Endothelial cell of umbilical vein (primary cell): Measurements from ENCODE around the gene DAZAP2. TPM values are rescaled to one million over a fixed set of nuclear protein-coding genes. Genes with fewer than 3 reads are reported as not detected.

Source experiments
- BruUV-seq: library from RNA; stranded (reverse); fragments of 400-500 nt; replicated peaks from 2 replicates; lab custom pipeline; 2021; lab: Mats Ljungman, UMichigan
- CTCF ChIA-PET: fragments of 300-600, 350-600 bp; sonication (Branson Sonifier 250); formaldehyde crosslinking; loops from one replicate; lab custom pipeline; 2021; ENCODE audit warnings: antibody characterized with exemption, inconsistent platforms; lab: Charles Lee
- POLR2A ChIA-PET: fragments of 300-600, 350-600 bp; sonication (Branson Sonifier 250); formaldehyde crosslinking; loops from one replicate; lab custom pipeline; 2021; ENCODE audit warnings: antibody characterized with exemption, inconsistent platforms; lab: Charles Lee
- DNase-seq: peaks from one replicate; pipeline ENCODE4 v3.0.0-alpha.2; 2011; ENCODE audit warnings: low read depth, low spot score
- FAIRE-seq: peaks from 2 replicates; lab custom pipeline; 2011; peaks lifted over from hg19 to GRCh38; lab: Jason Lieb, UNC
- H2AFZ ChIP-seq: 2 replicates; pipeline ENCODE4 v1.6.0; 2012; ENCODE audit warnings: low read depth, low read length, control low read depth, inconsistent platforms
- H3K27ac ChIP-seq: 2 replicates; pipeline ENCODE4 v1.5.1; 2011; ENCODE audit warnings: low read depth, mild to moderate bottlenecking, control low read depth, low read length, moderate library complexity; ENCODE audit not compliant: insufficient read depth
- H3K27me3 ChIP-seq, 2 experiments: 2 replicates each; pipeline versions ENCODE4 v1.6.0 to v1.6.1; 2011; ENCODE audit warnings: low read length in 2 of 2, mixed read lengths in 1 of 2; ENCODE audit not compliant: control insufficient read depth in 2 of 2, insufficient read depth in 2 of 2
- H3K36me3 ChIP-seq, 2 experiments: 2 replicates in 1 of 2; 3 replicates in 1 of 2; pipeline ENCODE4 v1.5.1; 2011; ENCODE audit warnings: low read length in 2 of 2, mild to moderate bottlenecking in 1 of 2, moderate library complexity in 1 of 2; ENCODE audit not compliant: control insufficient read depth in 2 of 2, insufficient read depth in 2 of 2; ENCODE audit errors: extremely low read depth in 1 of 2
- H3K4me1 ChIP-seq: 3 replicates; pipeline ENCODE4 v1.5.1; 2011; ENCODE audit warnings: mild to moderate bottlenecking, low read length; ENCODE audit not compliant: control insufficient read depth, insufficient read depth; ENCODE audit errors: extremely low read depth
- H3K4me2 ChIP-seq: 2 replicates; pipeline ENCODE4 v1.6.1; 2011; ENCODE audit warnings: low read length, control low read depth, mixed read lengths; ENCODE audit not compliant: insufficient read depth
- H3K4me3 ChIP-seq, 3 experiments: fragments of 200-600 bp in 1 of 3; sonication (generic), shearing (Covaris generic) in 1 of 3; replicated peaks in 1 of 3; 2 replicates each; pipeline ENCODE4 v1.5.1; 2011 to 2016; ENCODE audit warnings: control low read depth in 3 of 3, low read length in 3 of 3, mild to moderate bottlenecking in 2 of 3, inconsistent platforms in 1 of 3, low read depth in 1 of 3, moderate library complexity in 1 of 3; ENCODE audit not compliant: insufficient read depth in 1 of 3
- H3K79me2 ChIP-seq: 2 replicates; pipeline ENCODE4 v1.6.0; 2012; ENCODE audit warnings: low read length, inconsistent platforms; ENCODE audit not compliant: control insufficient read depth, insufficient read depth
- H3K9ac ChIP-seq: replicated peaks from 2 replicates; pipeline ENCODE3; 2011; ENCODE audit warnings: low read length, control low read depth; ENCODE audit not compliant: insufficient read depth; ENCODE audit errors: extremely low read depth
- H3K9me1 ChIP-seq: replicated peaks from 3 replicates; pipeline ENCODE4 v1.6.0; 2011; ENCODE audit warnings: mild to moderate bottlenecking, low read length; ENCODE audit not compliant: control insufficient read depth, insufficient read depth; ENCODE audit errors: extremely low read depth
- H3K9me3 ChIP-seq: replicated peaks from 2 replicates; pipeline ENCODE4 v1.5.1; 2012; ENCODE audit warnings: low read length, inconsistent platforms; ENCODE audit not compliant: control insufficient read depth, insufficient read depth
- H4K20me1 ChIP-seq: replicated peaks from 2 replicates; pipeline ENCODE3; 2011; ENCODE audit warnings: mild to moderate bottlenecking, low read length; ENCODE audit not compliant: control insufficient read depth, insufficient read depth; ENCODE audit errors: extremely low read depth
- EZH2 ChIP-seq: IDR thresholded peaks from 2 replicates; pipeline ENCODE4 v1.6.1; 2012; ENCODE audit warnings: borderline replicate concordance, low read depth, mild to moderate bottlenecking, moderate library complexity, low read length, inconsistent platforms; ENCODE audit not compliant: severe bottlenecking
- FOS ChIP-seq: IDR thresholded peaks from 2 replicates; pipeline ENCODE4 v1.6.1; 2011; ENCODE audit warnings: mild to moderate bottlenecking, low read length, moderate library complexity, borderline replicate concordance; ENCODE audit not compliant: insufficient read depth
- GATA2 ChIP-seq: IDR thresholded peaks from 2 replicates; pipeline ENCODE4 v1.7.0; 2011; ENCODE audit warnings: low read depth, mild to moderate bottlenecking, moderate library complexity, mixed read lengths, low read length; ENCODE audit not compliant: insufficient read length, insufficient read depth
- JUN ChIP-seq: IDR thresholded peaks from 2 replicates; pipeline ENCODE4 v1.6.1; 2011; ENCODE audit warnings: borderline replicate concordance, low read depth; ENCODE audit not compliant: insufficient read length, insufficient read depth
- MYC ChIP-seq: IDR thresholded peaks from one replicate; pipeline ENCODE4 v1.6.1; 2011; ENCODE audit warnings: mild to moderate bottlenecking, low read depth, low read length
- POLR2A ChIP-seq: IDR thresholded peaks from 2 replicates; pipeline ENCODE4 v1.6.1; 2012; ENCODE audit warnings: low read depth, mild to moderate bottlenecking, control low read depth, low read length
- POLR2AphosphoS5 ChIP-seq: IDR thresholded peaks from 2 replicates; pipeline ENCODE4 v1.6.1; 2012; ENCODE audit warnings: low read depth, mild to moderate bottlenecking, control low read depth, low read length, moderate library complexity; ENCODE audit not compliant: insufficient read depth
- dilution Hi-C: fragments of 300-500 bp; cut with MboI; formaldehyde crosslinking; loops from one replicate; pipeline ENCODE4 v1.15.0; 2019; ENCODE audit warnings: low sequenced_read_pairs; ENCODE audit not compliant: extremely low pct_ligation_motif_present
- intact Hi-C: fragments of 100-400 bp; cut with micrococcal nuclease; formaldehyde crosslinking; loops from one replicate; pipeline ENCODE4 v1.10.0; 2022
- polyA plus RNA-seq, 4 experiments: library from polyadenylated mRNA; depleted of rRNA in 3 of 4; stranded (reverse) in 3 of 4; unstranded in 1 of 4; fragments of >200 nt; gene quantifications; 2 replicates each; pipeline versions ENCODE4 v1.2.1 to v1.2.3, GENCODE V29; 2011 to 2012; ENCODE audit warnings: missing spikeins in 1 of 4
- total RNA-seq: library from RNA; stranded (reverse); gene quantifications from 2 replicates; pipeline ENCODE4 v1.2.3, GENCODE V29; 2021
- TF ChIP-seq, protein P1 (sequence below): IDR thresholded peaks from 2 replicates; pipeline ENCODE4 v1.6.1; 2011; ENCODE audit not compliant: insufficient read depth, insufficient read length
- TF ChIP-seq, protein P2 (sequence below), 2 donors: IDR thresholded peaks; 1 replicate in 1 of 2; 2 replicates in 1 of 2; pipeline ENCODE4 v1.5.1; 2011; ENCODE audit warnings: low read length in 2 of 2, mild to moderate bottlenecking in 2 of 2, moderate library complexity in 2 of 2, control low read depth in 1 of 2, inconsistent platforms in 1 of 2, low read depth in 1 of 2; ENCODE audit not compliant: insufficient read depth in 1 of 2; ENCODE audit errors: extremely low read depth in 1 of 2

Gene DAZAP2
- total and polyA plus RNA-seq, 2 donors (not counting 3 experiments of a cell fraction or from before 2014, with no cell fraction given) = 177 to 497 TPM

DNA sequence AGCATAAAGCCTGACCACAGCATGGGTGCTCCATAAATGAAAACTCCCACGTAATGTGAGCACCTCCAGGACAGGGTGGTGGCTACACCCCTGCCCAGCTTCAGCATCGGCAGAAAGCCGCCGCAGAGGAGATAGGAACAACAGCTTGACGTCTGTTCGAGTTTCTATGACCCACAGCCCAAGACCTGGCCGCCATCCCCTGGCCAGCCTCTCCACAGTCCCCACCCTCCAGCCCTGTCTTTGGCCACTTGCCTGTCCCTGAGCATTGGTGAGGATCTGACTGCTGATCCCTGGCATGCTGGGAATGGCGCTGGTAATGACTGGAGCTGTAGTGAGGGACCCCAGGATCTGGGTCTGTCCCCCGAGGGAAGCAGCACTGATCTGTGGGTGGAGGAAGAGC lies 42.1 kb upstream of the DAZAP2 start:
- no peaks in the 10 kb centered on the region for H3K27me3 ChIP-seq
- no peak overlapping the region for H3K9ac ChIP-seq
- POLR2A ChIA-PET = no interaction called here
- intact Hi-C loops = no loop called here
- no TSS peak for BruUV-seq
- H3K4me3 ChIP-seq = no peak overlapping the region
- TF ChIP-seq EZH2 (no peak), MYC (no peak)
- H3K4me2 ChIP-seq = no peak overlapping the region
- H3K27ac ChIP-seq = no peak overlapping the region
- no peaks in the 10 kb centered on the region for H3K79me2 ChIP-seq
- H3K4me1 ChIP-seq = no peaks in the 10 kb centered on the region
- dilution Hi-C loops = no loop called here
- no peaks in the 10 kb centered on the region for H4K20me1 ChIP-seq
- no peaks in the 10 kb centered on the region for H3K9me3 ChIP-seq
- no peak for FAIRE-seq
- no peak for DNase-seq
- H2AFZ ChIP-seq = no peak overlapping the region
- no peaks in the 10 kb centered on the region for H3K36me3 ChIP-seq
- no peaks in the 10 kb centered on the region for H3K9me1 ChIP-seq
- CTCF ChIA-PET = interaction anchor here (0.8 to 1.3 kb wide), 2 partner anchors 21 to 56 kb away, joined by 3 to 4 read pairs; partner anchors contain the start of gene POU6F1

DNA sequence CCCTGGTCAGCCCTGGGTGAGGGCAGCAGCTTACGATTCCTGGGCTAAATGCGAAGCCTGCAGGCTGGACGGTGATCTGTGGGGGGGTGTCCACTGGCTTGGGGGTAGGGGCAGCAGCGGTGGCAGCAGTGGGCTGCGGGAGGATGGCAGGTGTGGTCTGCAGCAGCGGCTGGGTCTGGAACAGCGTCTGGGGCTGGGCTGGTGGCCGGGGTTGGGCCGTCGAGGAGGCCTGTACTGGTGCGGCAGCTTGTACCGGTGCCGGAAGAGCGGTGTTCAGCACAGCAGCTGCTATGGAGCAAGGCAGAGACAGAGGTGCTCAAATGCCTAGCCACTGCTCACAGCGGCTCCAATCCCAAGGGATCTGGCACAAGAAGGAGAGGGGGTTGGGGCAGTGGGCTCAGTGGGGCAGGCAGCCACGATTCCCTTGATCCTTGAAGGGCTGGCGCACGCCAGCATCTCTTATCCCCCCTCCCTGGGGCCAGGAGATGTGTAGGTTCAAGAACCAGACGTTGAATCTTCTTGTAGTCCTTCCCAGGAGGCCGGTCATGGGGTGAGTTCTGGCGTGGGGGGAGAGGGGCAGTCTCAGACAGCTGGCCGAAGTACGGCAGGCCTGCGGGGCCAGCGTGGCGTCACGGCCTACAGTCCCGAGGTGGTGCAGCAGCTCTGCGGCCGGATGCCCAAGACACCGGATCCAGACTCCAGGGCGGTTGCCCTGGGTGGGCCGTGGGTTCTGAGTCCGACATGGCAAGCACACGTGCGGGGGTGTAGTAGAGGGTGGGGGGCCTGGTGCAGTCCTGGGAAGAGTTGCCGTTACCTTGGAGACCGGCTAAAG lies 40.7 kb upstream of the DAZAP2 start:
- Histone ChIP-seq H3K36me3 (no peaks in the 10 kb centered on the region), H3K27ac (no peak overlapping the region), H3K9ac (no peak overlapping the region), H3K79me2 (no peaks in the 10 kb centered on the region), H4K20me1 (no peaks in the 10 kb centered on the region), H2AFZ (no peak overlapping the region), H3K4me3 (no peak overlapping the region), H3K9me1 (no peaks in the 10 kb centered on the region), H3K4me1 (no peaks in the 10 kb centered on the region), H3K27me3 (no peaks in the 10 kb centered on the region), H3K9me3 (no peaks in the 10 kb centered on the region), H3K4me2 (no peak overlapping the region)
- ChIA-PET POLR2A (no interaction called here), CTCF (no interaction called here)
- DNase-seq = no peak
- no TSS peak for BruUV-seq
- no peak for FAIRE-seq
- TF ChIP-seq GATA2 (no peak), EZH2 (no peak), POLR2AphosphoS5 (no peak), JUN (no peak), MYC (no peak), FOS (no peak), POLR2A (no peak)
- TF ChIP-seq, protein P1, sequence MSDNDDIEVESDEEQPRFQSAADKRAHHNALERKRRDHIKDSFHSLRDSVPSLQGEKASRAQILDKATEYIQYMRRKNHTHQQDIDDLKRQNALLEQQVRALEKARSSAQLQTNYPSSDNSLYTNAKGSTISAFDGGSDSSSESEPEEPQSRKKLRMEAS = no peak
- TF ChIP-seq, protein P2, sequence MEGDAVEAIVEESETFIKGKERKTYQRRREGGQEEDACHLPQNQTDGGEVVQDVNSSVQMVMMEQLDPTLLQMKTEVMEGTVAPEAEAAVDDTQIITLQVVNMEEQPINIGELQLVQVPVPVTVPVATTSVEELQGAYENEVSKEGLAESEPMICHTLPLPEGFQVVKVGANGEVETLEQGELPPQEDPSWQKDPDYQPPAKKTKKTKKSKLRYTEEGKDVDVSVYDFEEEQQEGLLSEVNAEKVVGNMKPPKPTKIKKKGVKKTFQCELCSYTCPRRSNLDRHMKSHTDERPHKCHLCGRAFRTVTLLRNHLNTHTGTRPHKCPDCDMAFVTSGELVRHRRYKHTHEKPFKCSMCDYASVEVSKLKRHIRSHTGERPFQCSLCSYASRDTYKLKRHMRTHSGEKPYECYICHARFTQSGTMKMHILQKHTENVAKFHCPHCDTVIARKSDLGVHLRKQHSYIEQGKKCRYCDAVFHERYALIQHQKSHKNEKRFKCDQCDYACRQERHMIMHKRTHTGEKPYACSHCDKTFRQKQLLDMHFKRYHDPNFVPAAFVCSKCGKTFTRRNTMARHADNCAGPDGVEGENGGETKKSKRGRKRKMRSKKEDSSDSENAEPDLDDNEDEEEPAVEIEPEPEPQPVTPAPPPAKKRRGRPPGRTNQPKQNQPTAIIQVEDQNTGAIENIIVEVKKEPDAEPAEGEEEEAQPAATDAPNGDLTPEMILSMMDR (IDR thresholded peaks at IDR 0.05; ENCODE audit: extremely low read depth in 1 of 2, insufficient read depth in 1 of 2, low read depth in 1 of 2, low read length in 2 of 2) = no peak
- intact Hi-C loops = no loop called here
- dilution Hi-C loops = no loop called here
